Left colon (tissue), 2 donors: Measurements from ENCODE around the gene DCTN2. TPM values are rescaled to one million over a fixed set of nuclear protein-coding genes. Genes with fewer than 3 reads are reported as not detected.

Source experiments
- ATAC-seq: fragments of 200-7000 bp; cut with Tn5 transposase; one replicate; pipeline ENCODE4 v1.9.1; 2020; ENCODE audit warnings: mild to moderate bottlenecking, moderate library complexity
- DNase-seq, 2 donors: peaks; one replicate each; pipeline ENCODE4 v3.0.0-alpha.2; 2020
- intact Hi-C, 2 donors: fragments of 100-400 bp; cut with DNase I in 1 of 2; cut with micrococcal nuclease in 1 of 2; formaldehyde crosslinking; loops; one replicate each; pipeline versions ENCODE4 v1.11.2 to v1.14.0; 2022; cut with DNase I, micrococcal nuclease
- microRNA-seq, 2 donors: library from miRNA; unstranded; fragments of <30 nt; microRNA quantifications; one replicate each; pipeline versions ENCODE4 v1.1.0 to v1.2.0, GENCODE V29; 2020
- total RNA-seq, 2 donors: library from RNA; stranded (reverse); fragmentation: NEBNext Ultra II Directional; extraction: Animal tissue kit (Norgen Biotek cat#: 25700); gene quantifications; one replicate each; pipeline ENCODE4 v1.2.1, GENCODE V29; 2021
- donor health status: DM: no; HTN: no; CAD: no.
- donor health status: DM: yes; HTN: yes; CAD: no.

The DCTN2 gene
- total RNA-seq, 2 donors from 2014 or later, result 139 to 151 TPM

DNA sequence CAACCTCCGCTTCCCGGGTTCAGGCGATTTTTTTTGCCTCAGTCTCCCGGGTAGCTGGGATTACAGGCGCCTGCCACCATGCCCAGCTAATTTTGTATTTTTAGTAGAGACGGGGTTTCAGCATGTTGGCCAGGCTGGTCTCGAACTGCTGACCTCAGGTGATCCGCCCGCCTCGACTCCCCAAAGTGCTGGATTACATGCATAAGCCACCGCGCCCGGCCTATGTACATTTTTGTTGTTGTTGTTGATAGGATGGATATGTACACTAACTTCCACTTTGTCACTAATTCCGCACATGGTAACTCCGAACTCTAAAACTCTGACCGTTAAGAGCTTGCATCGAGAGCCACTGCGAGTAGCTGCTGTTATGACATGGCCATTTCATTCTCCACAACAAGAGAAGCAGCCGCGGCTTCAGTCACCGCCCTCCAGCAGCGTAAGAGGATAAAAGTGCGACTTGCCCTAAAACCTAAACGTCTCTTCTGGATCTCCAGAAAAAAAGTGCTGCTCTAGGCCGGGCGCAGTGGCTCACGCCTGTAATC is 59.9 kb downstream of the DCTN2 start:
- ATAC-seq (no peak), DNase-seq (no peak)
- intact Hi-C loops, result no loop called here

DNA sequence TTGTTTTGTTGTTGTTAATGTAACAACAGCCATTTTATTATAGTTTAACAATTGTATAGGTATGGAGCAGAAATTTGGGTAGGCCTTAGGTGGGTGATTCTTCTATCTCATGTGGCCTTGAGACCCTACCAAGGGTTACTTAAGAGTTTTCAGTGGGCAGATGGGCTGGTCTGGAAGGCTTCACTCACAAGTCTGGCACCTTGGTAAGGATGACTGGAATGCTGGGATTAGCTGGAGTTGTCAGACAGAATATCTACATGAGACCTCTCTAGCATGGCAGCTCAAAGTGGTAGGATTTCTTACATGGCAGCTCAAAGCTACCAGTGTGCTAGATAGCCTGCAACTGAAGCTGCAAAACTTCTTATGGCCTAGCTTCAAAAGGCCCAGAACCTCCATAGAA is 61.3 kb downstream of the DCTN2 start:
- ATAC-seq (no peak), DNase-seq (no peak)
- intact Hi-C loops, result no loop called here

DNA sequence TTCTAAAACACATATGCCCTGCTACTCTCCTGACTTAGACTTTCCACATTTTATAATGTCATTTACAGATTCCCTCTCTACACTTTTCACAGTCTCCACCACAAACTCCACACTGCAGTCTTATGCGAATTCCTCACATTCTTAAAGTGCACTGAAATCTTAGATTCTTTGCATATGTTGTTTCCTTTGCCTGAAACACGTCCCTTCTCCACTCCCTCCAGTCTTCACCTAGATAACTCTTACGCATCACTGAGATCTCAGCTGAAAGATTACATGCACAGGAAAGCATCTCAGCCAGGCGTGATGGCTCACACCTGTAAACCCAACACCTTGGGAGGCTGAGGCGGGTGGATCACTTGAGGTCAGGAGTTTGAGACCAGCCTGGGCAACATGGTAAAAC is 63.5 kb downstream of the DCTN2 start:
- intact Hi-C loops, result no loop called here
- no peak for DNase-seq
- ATAC-seq, result no peak

DNA sequence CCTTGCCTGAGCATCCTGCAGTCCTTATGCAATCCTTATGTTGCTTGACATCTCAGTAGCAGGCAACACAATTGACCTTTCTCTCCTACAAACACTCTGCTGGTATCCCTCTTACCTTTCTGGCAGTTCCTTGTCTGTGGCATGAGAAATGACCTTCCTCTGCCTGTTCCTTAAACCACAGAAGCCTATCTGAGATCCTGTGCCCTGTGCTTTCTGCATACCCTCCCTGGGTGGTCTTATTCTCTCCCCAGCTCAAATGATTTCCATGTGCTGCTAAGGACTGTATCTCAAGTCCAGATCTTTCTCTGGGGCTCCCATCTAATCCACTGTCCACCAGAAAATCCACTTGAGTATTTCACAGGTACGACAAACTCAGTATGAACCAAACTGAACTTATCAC is 65.3 kb downstream of the DCTN2 start:
- DNase-seq, result no peak
- no peak for ATAC-seq
- intact Hi-C loops, result no loop called here

Small RNAs within 50 kb of the gene (microRNA-seq; reads per million reads assigned to microRNA genes)
- gene MIR616, result 0 to 1.6 reads per million in 2 donors
- gene MIR6758, result 0 reads per million in 2 donors

Other genes starting within 250 kb of the DCTN2 start
- 10 to 100 TPM; 62.5 to 62.8 TPM for gene R3HDM2, start 116.1 kb downstream of the DCTN2 start, total RNA-seq
- gene INHBC, start 112.4 kb downstream of the DCTN2 start, total RNA-seq, result not detected
- gene INHBE, start 91.9 kb downstream of the DCTN2 start, total RNA-seq, result not detected
- gene GLI1, start 87.4 kb downstream of the DCTN2 start, total RNA-seq, result 1 to 10 TPM; 1.8 to 1.9 TPM
- gene ARHGAP9, start 67.3 kb downstream of the DCTN2 start, total RNA-seq, result 10 to 100 TPM in 1 of 2 donors, 1 to 10 TPM in 1; 6.4 to 11.4 TPM
- 100 to 1,000 TPM in 1 of 2 donors, 10 to 100 TPM in 1; 89.3 to 125 TPM for gene MARS1, start 59.1 kb downstream of the DCTN2 start, total RNA-seq
- 10 to 100 TPM; 19.8 to 20.5 TPM for gene DDIT3, start 26.7 kb downstream of the DCTN2 start, total RNA-seq
- 100 to 1,000 TPM; 104 to 116 TPM for gene MBD6, start 24.4 kb downstream of the DCTN2 start, total RNA-seq
- gene KIF5A, start 2.9 kb upstream of the DCTN2 start, total RNA-seq, result 1 to 10 TPM in 1 of 2 donors, under 1 TPM in 1; 0.85 to 1.3 TPM
- gene PIP4K2C, start 44.0 kb upstream of the DCTN2 start, total RNA-seq, result 10 to 100 TPM; 63.5 to 67.9 TPM
- 10 to 100 TPM in 1 of 2 donors, 1 to 10 TPM in 1; 3.7 to 10.2 TPM for gene DTX3, start 57.6 kb upstream of the DCTN2 start, total RNA-seq
- 10 to 100 TPM in 1 of 2 donors, 1 to 10 TPM in 1; 3.1 to 14.9 TPM for gene ARHGEF25, start 64.2 kb upstream of the DCTN2 start, total RNA-seq
- under 1 TPM; 0.34 to 0.98 TPM for gene B4GALNT1, start 86.0 kb upstream of the DCTN2 start, total RNA-seq
- 100 to 1,000 TPM; 310 to 322 TPM for gene OS9, start 146.9 kb upstream of the DCTN2 start, total RNA-seq
- gene AGAP2, start 191.6 kb upstream of the DCTN2 start, total RNA-seq, result 1 to 10 TPM in 1 of 2 donors, under 1 TPM in 1; 0.92 to 1.5 TPM
- 10 to 100 TPM; 28.9 to 40.6 TPM for gene TSPAN31, start 197.8 kb upstream of the DCTN2 start, total RNA-seq
- 10 to 100 TPM; 38.4 to 46.0 TPM for gene CDK4, start 205.1 kb upstream of the DCTN2 start, total RNA-seq
- 10 to 100 TPM; 12.2 to 13.1 TPM for gene MARCHF9, start 207.9 kb upstream of the DCTN2 start, total RNA-seq
- 1 to 10 TPM in 1 of 2 donors, under 1 TPM in 1; 0.87 to 1.7 TPM for gene CYP27B1, start 219.9 kb upstream of the DCTN2 start, total RNA-seq
- gene METTL1, start 224.9 kb upstream of the DCTN2 start, total RNA-seq, result 10 to 100 TPM in 1 of 2 donors, 1 to 10 TPM in 1; 9.3 to 11.6 TPM
- gene EEF1AKMT3, start 225.4 kb upstream of the DCTN2 start, total RNA-seq, result 1 to 10 TPM; 4.8 to 6.8 TPM
- 10 to 100 TPM; 25.3 to 31.8 TPM for gene TSFM, start 235.6 kb upstream of the DCTN2 start, total RNA-seq